SU-DHL-6 (cell line): Measurements from ENCODE around the gene RETREG2.

Experiments used
- CTCF ChIP-seq: fragments of 200-600 bp; sonication (generic); IDR thresholded peaks from one replicate; pipeline ENCODE4 v1.5.1; 2017; ENCODE audit warnings: antibody characterized with exemption, mild to moderate bottlenecking, low read length, moderate library complexity; ENCODE audit not compliant: insufficient read depth, poor library complexity, severe bottlenecking
- EZH2phosphoT487 ChIP-seq: fragments of 200-600 bp; sonication (generic), shearing (Covaris generic); conservative IDR thresholded peaks from 2 replicates; pipeline ENCODE4 v1.6.1; 2018; ENCODE audit warnings: mild to moderate bottlenecking, antibody characterized with exemption, low read length, moderate library complexity, mixed read lengths

DNA sequence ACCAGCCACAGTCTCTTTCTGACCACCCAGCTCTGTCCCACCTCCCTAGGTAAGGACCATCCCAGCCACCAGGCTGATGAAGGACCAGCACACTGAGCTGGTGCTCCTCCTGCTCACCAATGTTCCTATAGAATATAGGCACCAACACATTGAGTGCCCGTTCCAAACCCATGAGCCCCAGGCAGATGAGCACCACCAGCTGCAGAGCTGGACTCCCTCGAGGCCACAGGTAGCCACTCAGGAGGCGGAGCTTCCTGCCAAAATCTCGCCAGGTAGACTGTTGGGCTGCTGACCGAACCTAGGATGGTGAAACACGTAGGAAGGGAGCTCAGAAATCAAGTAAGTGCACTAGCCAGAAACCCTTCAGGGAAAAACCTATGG is 38.5 kb downstream of the RETREG2 start:
- TF ChIP-seq CTCF, result no peak
- TF ChIP-seq EZH2phosphoT487, result no peak
